Measurements from ENCODE around the gene HOXA13. TPM values are rescaled to one million over a fixed set of nuclear protein-coding genes. Genes with fewer than 3 reads are reported as not detected.

Gene HOXA13
- total RNA-seq, 1 donor from 2014 or later = under 0.01 TPM

DNA sequence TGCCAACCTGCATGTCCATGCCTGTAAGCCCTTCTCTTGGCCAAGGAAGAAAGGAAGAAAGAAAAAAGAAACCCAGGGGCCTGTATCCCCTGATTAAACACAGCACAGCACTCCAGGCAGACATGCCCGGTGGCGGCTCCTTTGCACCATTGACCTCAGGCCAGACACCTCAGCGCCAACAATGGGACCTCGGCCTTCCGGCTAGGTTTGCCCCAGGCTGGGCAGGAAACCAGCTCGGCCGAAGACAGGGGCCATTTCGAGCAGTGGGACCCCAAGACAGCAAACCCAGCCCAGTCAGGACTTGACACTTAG lies 28.6 kb downstream of the HOXA13 start:
- TF ChIP-seq, protein P1, sequence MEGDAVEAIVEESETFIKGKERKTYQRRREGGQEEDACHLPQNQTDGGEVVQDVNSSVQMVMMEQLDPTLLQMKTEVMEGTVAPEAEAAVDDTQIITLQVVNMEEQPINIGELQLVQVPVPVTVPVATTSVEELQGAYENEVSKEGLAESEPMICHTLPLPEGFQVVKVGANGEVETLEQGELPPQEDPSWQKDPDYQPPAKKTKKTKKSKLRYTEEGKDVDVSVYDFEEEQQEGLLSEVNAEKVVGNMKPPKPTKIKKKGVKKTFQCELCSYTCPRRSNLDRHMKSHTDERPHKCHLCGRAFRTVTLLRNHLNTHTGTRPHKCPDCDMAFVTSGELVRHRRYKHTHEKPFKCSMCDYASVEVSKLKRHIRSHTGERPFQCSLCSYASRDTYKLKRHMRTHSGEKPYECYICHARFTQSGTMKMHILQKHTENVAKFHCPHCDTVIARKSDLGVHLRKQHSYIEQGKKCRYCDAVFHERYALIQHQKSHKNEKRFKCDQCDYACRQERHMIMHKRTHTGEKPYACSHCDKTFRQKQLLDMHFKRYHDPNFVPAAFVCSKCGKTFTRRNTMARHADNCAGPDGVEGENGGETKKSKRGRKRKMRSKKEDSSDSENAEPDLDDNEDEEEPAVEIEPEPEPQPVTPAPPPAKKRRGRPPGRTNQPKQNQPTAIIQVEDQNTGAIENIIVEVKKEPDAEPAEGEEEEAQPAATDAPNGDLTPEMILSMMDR (IDR thresholded peaks at IDR 0.05; ENCODE audit: insufficient read depth, low read length, severe bottlenecking) = no peak
- DNase-seq (ENCODE audit: low read depth) (no peak), FAIRE-seq (no peak)
- no peak overlapping the region for H3K4me3 ChIP-seq (ENCODE audit: low read depth, low read length)
- no peaks in the 10 kb centered on the region for H3K36me3 ChIP-seq (ENCODE audit: control insufficient read depth, insufficient read depth, low read length)
- peaks cover 82% of the 10 kb centered on the region for H3K27me3 ChIP-seq (ENCODE audit: control insufficient read depth, insufficient read depth, low read length)

DNA sequence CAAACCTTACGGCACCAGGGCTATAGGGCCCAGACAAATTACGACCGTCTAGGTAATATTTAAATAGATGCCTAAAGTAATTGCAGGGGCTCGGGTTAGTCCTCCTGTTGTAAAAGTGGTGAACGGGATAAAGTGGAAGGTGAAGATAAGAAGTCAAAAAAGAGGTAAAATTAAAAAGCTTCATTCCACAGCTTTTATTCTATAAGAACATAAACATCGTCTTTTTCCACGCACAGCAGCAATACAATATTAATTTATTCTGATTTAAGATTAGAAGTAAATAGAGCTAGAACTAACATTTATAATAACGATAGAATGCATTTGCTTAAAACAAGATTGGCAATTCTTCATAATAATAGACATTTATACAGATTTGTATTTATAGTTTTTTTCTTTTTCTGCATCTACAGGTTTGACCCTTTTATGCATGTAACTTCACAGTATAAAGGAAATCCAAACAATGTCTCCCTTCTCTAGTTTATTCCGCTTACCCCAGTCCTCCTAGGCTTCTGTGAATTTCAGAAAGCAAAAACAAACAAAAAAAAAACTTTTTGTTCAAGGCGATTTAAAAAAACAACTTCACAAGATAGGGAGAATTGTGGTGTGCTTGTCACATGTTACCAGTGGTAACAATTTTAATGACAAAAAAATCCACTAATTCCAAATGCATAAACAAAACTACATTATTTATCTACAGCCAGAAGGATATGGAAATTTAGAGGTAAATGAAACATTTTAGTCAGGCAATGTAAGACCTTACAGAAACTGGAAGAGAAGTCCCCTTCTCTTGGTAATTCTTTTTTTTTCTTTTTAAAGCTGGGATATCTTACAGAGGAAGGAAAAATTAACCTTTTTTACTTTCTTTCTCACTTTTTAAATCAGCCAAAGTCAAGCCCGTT lies 29.2 kb downstream of the HOXA13 start:
- Histone ChIP-seq H3K27me3 (ENCODE audit: control insufficient read depth, insufficient read depth, low read length) (peaks cover 83% of the 10 kb centered on the region), H3K36me3 (ENCODE audit: control insufficient read depth, insufficient read depth, low read length) (no peaks in the 10 kb centered on the region), H3K4me3 (ENCODE audit: low read depth, low read length) (no peak overlapping the region)
- no peak for DNase-seq (ENCODE audit: low read depth)
- TF ChIP-seq, protein P1 (IDR thresholded peaks at IDR 0.05; ENCODE audit: insufficient read depth, low read length, severe bottlenecking) = no peak
- FAIRE-seq = no peak

DNA sequence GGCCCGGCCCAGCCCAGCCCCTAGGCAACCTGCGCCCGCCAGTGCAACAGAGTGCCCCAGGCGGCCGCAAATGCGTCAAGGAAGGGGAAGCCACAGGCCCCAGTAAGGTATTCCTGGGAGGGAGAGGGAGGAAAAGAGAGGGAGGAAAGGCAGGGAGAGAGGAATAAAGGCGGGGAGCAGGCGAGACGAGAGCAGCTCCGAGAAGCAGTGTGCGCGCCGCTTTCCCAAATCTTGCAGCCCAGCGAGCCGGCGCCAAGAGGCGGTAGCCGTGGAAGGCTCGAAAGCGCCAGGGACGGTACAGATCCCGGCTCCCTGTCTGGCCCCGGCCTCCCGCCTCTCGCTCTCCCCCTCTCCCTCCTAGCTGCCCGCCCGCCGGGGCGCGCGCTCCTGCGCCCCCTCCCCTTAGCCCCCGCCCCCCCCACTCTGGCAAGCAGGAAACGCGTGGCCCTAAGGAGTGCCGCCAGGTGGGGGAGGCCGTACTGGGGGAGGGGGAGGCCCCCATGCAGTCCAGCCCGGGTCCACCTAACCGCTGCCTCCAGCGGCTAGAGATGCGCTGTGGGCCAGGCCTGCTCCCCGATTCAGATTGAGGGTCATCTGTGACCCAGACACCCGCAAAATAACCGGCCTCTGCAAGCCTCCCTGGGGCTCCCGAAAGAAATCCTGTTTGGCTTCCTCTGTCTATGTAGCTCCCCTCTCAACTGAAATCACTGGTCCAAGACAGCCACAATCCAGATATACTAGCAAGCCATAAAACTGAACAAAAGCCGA lies 30.0 kb downstream of the HOXA13 start:
- DNase-seq (ENCODE audit: low read depth) = no peak

DNA sequence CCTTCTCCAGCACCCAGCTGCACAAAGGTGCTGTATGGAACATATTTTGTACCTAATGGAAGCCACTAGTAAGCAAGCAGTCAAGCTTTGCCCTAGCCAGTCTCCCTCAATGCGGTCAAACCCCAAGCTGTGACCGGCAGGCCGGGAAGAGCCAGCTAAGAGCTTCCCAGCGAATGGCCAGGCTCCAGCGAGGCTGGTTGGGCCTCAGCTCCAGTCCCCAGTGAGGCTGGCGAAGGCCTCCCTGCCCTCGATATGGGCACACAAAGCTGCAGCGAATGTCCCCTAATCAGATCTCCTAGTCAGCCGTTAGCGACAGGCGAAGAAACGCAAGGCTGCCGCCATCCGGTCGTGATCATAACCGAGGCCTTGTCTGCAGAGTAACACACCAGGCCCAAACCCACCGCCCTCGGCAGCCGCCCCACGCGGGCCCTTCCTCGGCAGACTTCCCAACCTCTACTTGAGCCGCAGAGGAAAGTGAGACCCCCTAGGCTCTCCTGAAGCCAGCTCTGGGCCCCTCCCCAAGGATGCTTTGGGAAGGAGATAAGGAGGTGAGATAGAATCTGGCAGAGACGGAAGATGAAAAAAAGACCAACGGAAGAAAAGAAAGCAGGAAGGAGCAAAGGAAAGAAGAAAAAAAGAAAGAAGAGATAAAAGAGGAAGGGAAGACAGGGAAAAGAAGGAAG lies 31.5 kb downstream of the HOXA13 start:
- H3K36me3 ChIP-seq (ENCODE audit: control insufficient read depth, insufficient read depth, low read length) = no peaks in the 10 kb centered on the region
- DNase-seq (ENCODE audit: low read depth) (no peak), FAIRE-seq (no peak)
- H3K4me3 ChIP-seq (ENCODE audit: low read depth, low read length) = no peak overlapping the region
- peaks cover 87% of the 10 kb centered on the region for H3K27me3 ChIP-seq (ENCODE audit: control insufficient read depth, insufficient read depth, low read length)
- TF ChIP-seq, protein P1 (IDR thresholded peaks at IDR 0.05; ENCODE audit: insufficient read depth, low read length, severe bottlenecking) = no peak

More for the DNA sequence above, 30.0 kb downstream of the HOXA13 start:
- H3K36me3 ChIP-seq (ENCODE audit: control insufficient read depth, insufficient read depth, low read length) = no peaks in the 10 kb centered on the region
- H3K27me3 ChIP-seq (ENCODE audit: control insufficient read depth, insufficient read depth, low read length) = peaks cover 83% of the 10 kb centered on the region
- FAIRE-seq = no peak
- H3K4me3 ChIP-seq (ENCODE audit: low read depth, low read length) = no peak overlapping the region
- TF ChIP-seq, protein P1 (IDR thresholded peaks at IDR 0.05; ENCODE audit: insufficient read depth, low read length, severe bottlenecking) = no peak

DNA sequence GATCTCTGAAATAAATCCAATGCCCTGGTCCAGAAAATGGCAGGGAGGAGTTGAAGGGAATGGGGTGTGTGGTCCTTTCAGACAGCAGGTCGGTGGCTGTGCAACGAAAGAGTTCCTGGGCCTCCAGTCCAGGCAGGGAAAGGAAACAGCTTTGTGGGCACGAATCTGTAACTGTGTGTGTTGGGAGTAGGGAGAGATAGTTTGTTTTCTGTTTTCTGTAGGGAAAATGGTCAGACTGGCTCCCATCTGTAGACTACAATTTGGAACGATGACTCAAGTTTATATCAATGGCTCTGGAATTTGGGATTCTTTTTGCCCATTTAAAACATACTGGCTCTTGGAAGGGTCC lies 32.0 kb downstream of the HOXA13 start:
- H3K4me3 ChIP-seq (ENCODE audit: low read depth, low read length) = no peak overlapping the region
- no peaks in the 10 kb centered on the region for H3K36me3 ChIP-seq (ENCODE audit: control insufficient read depth, insufficient read depth, low read length)
- TF ChIP-seq, protein P1 (IDR thresholded peaks at IDR 0.05; ENCODE audit: insufficient read depth, low read length, severe bottlenecking) = no peak
- H3K27me3 ChIP-seq (ENCODE audit: control insufficient read depth, insufficient read depth, low read length) = peaks cover 86% of the 10 kb centered on the region
- DNase-seq (ENCODE audit: low read depth) (no peak), FAIRE-seq (no peak)
